ENCODE measurements around the gene JPH4.

- TF ChIP-seq EZH2phosphoT487 (IDR thresholded peaks at IDR 0.05) (no peak), CTCF (IDR thresholded peaks at IDR 0.05) (no peak)
These were observed 53.6 kb downstream of the JPH4 start for GRCh38 chr14:23524954-23525353.
